T47D (cell line): ENCODE data around the gene TMEM269.
A peak's percentile ranks its signal among the peaks of the same experiment; 100 is the strongest.

Experiments
- DNase-seq, 2 experiments: peaks; one replicate each; pipeline versions ENCODE4 v3.0.0 to v3.0.0-alpha.2; 2011 to 2012; ENCODE audit warnings: low read depth in 1 of 2, low spot score in 1 of 2
- JUND ChIP-seq: IDR thresholded peaks from 2 replicates; pipeline ENCODE4 v1.6.1; 2012; ENCODE audit warnings: low read depth
- in situ Hi-C: cut with HindIII; loops from 2 replicates; pipeline ENCODE4 v1.10.0; 2016; ENCODE audit warnings: low sequenced_read_pairs, low pct_unique_long_range_greater_than_20kb

TMEM269 gene

DNA sequence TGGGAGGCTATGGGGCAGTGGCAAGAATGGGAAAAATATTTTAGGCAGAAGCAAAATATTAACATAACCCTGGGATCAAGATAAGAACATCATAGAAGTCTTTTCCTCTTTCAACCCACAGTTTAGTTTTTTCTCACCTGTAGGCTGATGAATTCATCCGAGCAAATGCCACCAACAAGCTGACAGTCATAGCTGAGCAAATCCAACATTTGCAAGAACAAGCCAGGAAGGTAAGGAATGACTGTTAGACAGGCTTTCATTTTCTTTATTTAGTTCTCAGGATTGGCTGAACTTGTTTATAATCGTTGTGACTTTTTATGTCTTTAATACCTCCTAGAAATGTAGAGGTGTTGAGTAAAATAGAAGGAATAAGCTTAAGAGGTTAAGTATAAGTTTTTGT lies 11.4 kb upstream of the TMEM269 start:
- in situ Hi-C loops, result no loop called here
- no peak for TF ChIP-seq JUND
- no peak for DNase-seq

GRCh38 chr1:42774928-42775526 lies 9.8 kb upstream of the TMEM269 start:
- TF ChIP-seq JUND, result no peak
- in situ Hi-C loops, result no loop called here
- DNase-seq, result no peak

- no peak for DNase-seq
- in situ Hi-C loops, result no loop called here
- TF ChIP-seq JUND, result no peak
These were observed 8.3 kb upstream of the TMEM269 start for GRCh38 chr1:42776502-42776901.

GRCh38 chr1:42777852-42778251 lies 6.9 kb upstream of the TMEM269 start:
- DNase-seq, result peak; percentile 21 to 56
- TF ChIP-seq JUND, result no peak
- in situ Hi-C loops, result no loop called here

DNA sequence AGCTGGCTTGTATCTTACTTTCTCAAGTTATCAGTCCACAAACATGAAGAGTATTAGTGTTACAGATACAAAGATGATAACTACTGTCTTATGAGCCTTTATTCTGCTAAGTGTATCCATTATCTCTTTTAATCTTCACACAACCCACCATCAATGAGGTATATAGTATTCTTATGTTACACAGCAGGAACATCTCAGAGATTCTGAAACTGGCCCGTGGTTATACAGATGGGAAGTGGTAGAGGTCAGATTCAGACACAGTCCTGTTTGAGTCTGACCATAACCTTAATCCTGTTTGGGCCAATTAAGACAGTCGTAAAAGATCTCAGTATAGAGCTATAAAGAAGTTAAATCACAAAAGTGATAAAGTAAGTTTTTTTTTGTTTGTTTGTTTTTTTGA lies 5.1 kb upstream of the TMEM269 start:
- in situ Hi-C loops, result no loop called here
- TF ChIP-seq JUND, result no peak
- DNase-seq, result no peak

DNA sequence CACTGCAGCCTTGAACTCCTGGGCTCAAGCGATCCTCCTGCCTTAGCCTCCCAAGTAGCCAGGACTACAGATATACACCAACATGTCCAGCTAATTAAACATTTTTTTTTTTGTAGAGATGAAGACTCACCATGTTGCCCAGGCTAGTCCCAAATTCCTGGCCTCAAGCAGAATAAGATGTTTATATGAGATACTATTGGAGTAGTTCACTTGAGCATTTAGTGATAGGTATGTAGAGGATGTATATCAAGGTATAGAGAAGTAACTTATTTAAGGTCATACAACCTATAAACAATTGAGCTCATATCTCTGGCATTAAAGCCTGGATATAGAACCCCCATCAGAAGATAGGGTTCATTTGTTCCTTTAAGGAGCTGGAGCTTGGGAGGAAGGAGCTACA lies 4.6 kb upstream of the TMEM269 start:
- in situ Hi-C loops, result no loop called here
- no peak for TF ChIP-seq JUND
- no peak for DNase-seq

GRCh38 chr1:42783092-42783491 lies 1.7 kb upstream of the TMEM269 start:
- no peak for DNase-seq
- TF ChIP-seq JUND, result no peak
- in situ Hi-C loops, result no loop called here

DNA sequence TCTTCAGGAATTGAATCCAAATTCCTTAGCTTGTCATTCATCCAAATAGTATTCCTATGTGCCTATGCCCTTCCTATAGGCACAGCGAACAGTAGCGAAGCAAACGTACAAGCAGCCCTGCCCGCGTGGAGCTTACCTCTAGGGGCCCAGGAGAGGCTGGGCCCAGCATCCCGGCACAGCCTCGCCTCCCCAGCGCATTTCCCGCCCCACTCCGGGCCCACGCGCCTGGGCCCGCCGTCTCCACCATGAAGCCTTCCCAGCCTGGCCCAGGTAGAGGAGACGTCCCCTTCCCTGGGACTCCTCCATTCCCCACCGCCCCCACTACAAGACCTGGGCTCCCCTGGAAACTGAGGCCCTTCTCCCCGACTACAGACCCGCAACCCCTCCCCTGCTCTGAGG lies 245 bp upstream of the TMEM269 start:
- no peak for TF ChIP-seq JUND
- no peak for DNase-seq
- in situ Hi-C loops, result no loop called here

GRCh38 chr1:42786097-42786496 lies 1.3 kb downstream of the TMEM269 start:
- no peak for DNase-seq
- in situ Hi-C loops, result no loop called here
- TF ChIP-seq JUND, result no peak

- in situ Hi-C loops, result no loop called here
- no peak for DNase-seq
These were observed 3.2 kb downstream of the TMEM269 start for GRCh38 chr1:42788021-42788420.

GRCh38 chr1:42793824-42794223 lies 9.0 kb downstream of the TMEM269 start:
- in situ Hi-C loops, result no loop called here
- DNase-seq, result no peak
- no peak for TF ChIP-seq JUND

More at GRCh38 chr1:42788021-42788420, 3.2 kb downstream of the TMEM269 start:
- no peak for TF ChIP-seq JUND

DNA sequence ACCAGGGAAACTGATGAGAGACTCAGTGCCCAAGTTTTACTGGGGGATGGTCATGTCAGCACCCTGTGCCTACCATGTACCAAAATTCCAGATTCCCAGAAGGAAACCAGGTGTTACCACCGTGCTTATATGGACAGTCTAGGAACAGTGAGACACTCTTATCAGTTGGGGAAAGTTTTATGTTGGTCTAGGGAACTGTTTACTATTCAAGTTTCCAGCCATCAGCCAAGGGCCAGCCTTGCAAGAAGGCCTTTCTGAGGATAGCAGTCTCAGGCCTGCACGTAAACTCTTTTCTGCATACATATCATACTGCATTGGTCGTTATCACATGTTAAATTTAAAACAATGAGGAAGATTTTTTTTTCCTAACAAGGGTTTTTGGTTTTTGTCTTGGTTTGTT lies 12.6 kb downstream of the TMEM269 start:
- in situ Hi-C loops, result no loop called here
- DNase-seq, result no peak
- TF ChIP-seq JUND, result no peak

DNA sequence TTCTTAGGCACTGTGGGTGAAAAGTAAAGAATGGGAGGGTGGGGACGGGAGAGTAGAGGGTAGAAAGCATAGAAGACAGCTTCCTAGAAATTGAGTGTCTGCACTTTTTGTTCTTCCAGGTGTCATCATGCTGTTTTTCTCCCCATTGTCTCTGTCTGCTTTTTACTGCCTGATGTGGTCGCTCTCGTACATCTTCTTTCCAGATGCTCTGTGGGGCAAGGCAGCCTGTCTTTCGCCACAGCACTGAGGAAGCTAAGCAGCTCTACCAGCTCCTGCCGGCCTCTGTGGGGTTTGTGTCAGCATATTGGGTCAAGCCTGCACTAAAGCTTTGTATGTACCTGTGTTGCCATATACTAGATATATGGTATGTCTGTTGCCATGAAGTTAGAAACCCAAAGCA lies 13.2 kb downstream of the TMEM269 start:
- TF ChIP-seq JUND, result no peak
- in situ Hi-C loops, result no loop called here
- DNase-seq, result no peak

DNA sequence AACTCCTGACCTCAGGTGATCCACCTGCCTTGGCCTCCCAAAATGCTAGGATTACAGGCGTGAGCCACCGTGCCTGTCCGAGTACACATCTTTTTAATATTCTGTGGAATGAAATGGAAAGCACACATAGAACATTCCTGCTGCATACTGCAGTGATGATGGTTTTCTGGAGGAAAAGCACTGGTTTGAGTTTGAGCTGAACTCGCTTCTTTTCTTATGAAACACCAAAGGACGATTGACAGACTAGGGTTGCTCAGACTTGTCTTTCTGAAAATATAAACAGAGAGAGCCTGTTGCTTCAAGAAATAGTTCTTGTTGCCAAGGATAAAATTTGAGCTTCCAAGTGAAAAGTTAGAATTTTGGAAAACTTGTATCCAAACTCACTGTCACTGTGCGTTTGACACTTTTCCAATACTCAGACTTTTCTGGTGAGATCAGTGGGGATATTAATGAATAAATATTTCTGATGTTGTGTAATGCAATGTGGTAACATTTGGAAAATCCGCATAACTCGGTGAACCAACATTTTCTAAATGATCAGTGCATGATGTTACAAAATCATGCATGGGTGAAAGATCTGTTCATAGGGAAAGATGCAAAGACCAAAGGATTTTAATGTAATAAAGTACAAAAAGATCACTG lies 17.2 kb downstream of the TMEM269 start:
- in situ Hi-C loops, result no loop called here
- TF ChIP-seq JUND, result no peak
- DNase-seq, result no peak
